ENCODE data around the gene CNTNAP4. TPM values are rescaled to one million over a fixed set of nuclear protein-coding genes. Genes with fewer than 3 reads are reported as not detected.

CNTNAP4 gene
- total RNA-seq, 1 donor from 2014 or later: 13.7 TPM

DNA sequence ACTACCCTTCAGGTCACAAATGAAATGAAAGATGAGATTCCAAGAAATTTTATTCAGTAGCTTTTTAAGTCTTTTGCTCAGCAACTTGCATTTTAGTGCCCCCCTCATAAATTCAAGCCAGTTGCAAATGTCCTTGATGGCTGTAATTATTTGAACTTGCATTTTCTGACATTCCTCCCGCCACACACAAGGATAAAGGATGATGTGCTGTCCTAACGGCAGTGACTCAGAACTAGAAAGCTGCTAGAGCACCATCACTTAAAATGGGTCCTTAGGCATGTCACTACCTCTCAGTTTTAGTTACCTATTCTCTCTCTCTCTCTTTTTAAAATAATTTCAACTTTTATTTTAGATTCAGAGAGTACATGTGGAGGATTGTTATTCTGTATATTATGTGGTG is 306.7 kb downstream of the CNTNAP4 start:
- DNase-seq: peak; percentile 24

DNA sequence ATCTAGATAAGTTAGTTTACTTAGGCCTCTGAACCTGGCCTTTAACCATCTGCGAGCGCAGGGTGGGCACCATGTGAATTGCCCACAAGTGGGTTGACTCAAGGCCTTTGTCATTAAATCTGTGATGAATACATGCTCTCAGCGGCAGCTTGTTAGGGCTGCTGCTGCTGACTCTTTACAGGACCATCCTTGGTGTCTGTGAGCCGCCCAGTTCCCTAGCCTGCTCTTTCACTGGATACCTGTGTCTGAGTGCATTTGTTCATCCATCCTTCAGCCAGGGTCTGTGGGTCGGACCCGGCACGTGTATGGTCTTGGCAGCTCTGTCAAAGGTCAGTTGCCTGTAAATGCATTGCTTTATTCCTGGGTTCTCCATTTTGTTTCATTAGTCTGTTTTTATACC is 321.3 kb downstream of the CNTNAP4 start:
- DNase-seq: no peak

DNA sequence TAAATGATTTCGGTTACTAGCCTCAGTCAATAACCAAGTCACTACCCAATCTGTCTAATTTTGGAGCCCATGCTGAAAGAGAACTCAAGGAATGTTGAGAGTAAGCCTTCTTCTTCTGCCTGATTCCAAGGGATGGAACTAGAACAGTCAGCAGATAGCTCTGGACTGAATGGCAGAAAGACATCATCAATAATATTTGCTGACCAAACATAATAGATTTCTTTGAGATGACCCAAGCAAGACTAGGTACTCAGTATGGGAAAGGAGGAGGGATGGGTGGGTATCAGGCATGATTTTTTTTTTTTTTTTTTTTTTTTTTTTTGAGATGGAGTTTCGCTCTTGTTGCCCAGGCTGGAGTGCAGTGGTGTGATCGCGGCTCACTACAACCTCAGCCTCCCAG is 330.1 kb downstream of the CNTNAP4 start:
- DNase-seq: no peak

Small RNA genes lying within 50 kb of the gene (small RNA-seq; reads per million reads assigned to genes)
- gene RF00133 (ENCODE audit: low replicate concordance): not detected
- not detected for gene RN7SKP233 (ENCODE audit: low replicate concordance)

Measured in tongue (tissue), 3 donors.